Measurements from ENCODE around the gene KLRK1. TPM values are rescaled to one million over a fixed set of nuclear protein-coding genes. Genes with fewer than 3 reads are reported as not detected.
"Not testable (repeated sequence)": the region's sequence is repeated elsewhere in the genome, so short reads cannot be mapped to it uniquely, and the experiment has no call there.

Gene KLRK1
- total and polyA plus RNA-seq, 4 donors = 0.98 to 4.0 (median 1.4) TPM

GRCh38 chr12:10425938-10426337 is 36.1 kb upstream of the KLRK1 start:
- not testable (repeated sequence) for H3K4me3 ChIP-seq (ENCODE audit: low read depth in 1 of 3, low read length in 3 of 3); H3K9me3 ChIP-seq (ENCODE audit: control insufficient read depth in 4 of 4, low read length in 3 of 4); DNase-seq (ENCODE audit: low spot score); H3K4me1 ChIP-seq (ENCODE audit: control insufficient read depth in 4 of 4, insufficient read depth in 4 of 4, low read length in 3 of 4); H3K27me3 ChIP-seq (ENCODE audit: control insufficient read depth in 4 of 4, insufficient read depth in 4 of 4, low read length in 3 of 4); H3K9ac ChIP-seq (ENCODE audit: low read depth in 1 of 2, low read length in 2 of 2); H3K36me3 ChIP-seq (ENCODE audit: control insufficient read depth in 4 of 4, insufficient read depth in 3 of 4, low read depth in 1 of 4, low read length in 3 of 4); H3K27ac ChIP-seq (ENCODE audit: low read depth in 1 of 2, low read length in 2 of 2)
- 88% methylated on average over 8 of the region's 8 CpGs for WGBS

GRCh38 chr12:10424260-10424899 is 34.5 kb upstream of the KLRK1 start:
- H3K4me1 ChIP-seq (ENCODE audit: control insufficient read depth in 4 of 4, insufficient read depth in 4 of 4, low read length in 3 of 4); H3K4me3 ChIP-seq (ENCODE audit: low read depth in 1 of 3, low read length in 3 of 3); H3K27me3 ChIP-seq (ENCODE audit: control insufficient read depth in 4 of 4, insufficient read depth in 4 of 4, low read length in 3 of 4); DNase-seq (ENCODE audit: low spot score); H3K9me3 ChIP-seq (ENCODE audit: control insufficient read depth in 4 of 4, low read length in 3 of 4); H3K9ac ChIP-seq (ENCODE audit: low read depth in 1 of 2, low read length in 2 of 2); H3K27ac ChIP-seq (ENCODE audit: low read depth in 1 of 2, low read length in 2 of 2); H3K36me3 ChIP-seq (ENCODE audit: control insufficient read depth in 4 of 4, insufficient read depth in 3 of 4, low read depth in 1 of 4, low read length in 3 of 4): not testable (repeated sequence)
- WGBS = 82% methylated on average over 1 of the region's 1 CpG

- H3K9ac ChIP-seq (ENCODE audit: low read depth in 1 of 2, low read length in 2 of 2); H3K27me3 ChIP-seq (ENCODE audit: control insufficient read depth in 4 of 4, insufficient read depth in 4 of 4, low read length in 3 of 4); H3K27ac ChIP-seq (ENCODE audit: low read depth in 1 of 2, low read length in 2 of 2); H3K9me3 ChIP-seq (ENCODE audit: control insufficient read depth in 4 of 4, low read length in 3 of 4); H3K4me1 ChIP-seq (ENCODE audit: control insufficient read depth in 4 of 4, insufficient read depth in 4 of 4, low read length in 3 of 4); DNase-seq (ENCODE audit: low spot score); H3K36me3 ChIP-seq (ENCODE audit: control insufficient read depth in 4 of 4, insufficient read depth in 3 of 4, low read depth in 1 of 4, low read length in 3 of 4); H3K4me3 ChIP-seq (ENCODE audit: low read depth in 1 of 3, low read length in 3 of 3): not testable (repeated sequence)
- WGBS = 35% methylated on average over 2 of the region's 3 CpGs
Measured at GRCh38 chr12:10422159-10422558, 32.3 kb upstream of the KLRK1 start.

GRCh38 chr12:10420334-10420733 is 30.5 kb upstream of the KLRK1 start, which contains the start of gene KLRC3:
Gene KLRC3 (minus strand): TSS chr12:10420595. CDS start chr12:10420550, 45 bp downstream.
- WGBS = 71% methylated on average over 1 of the region's 1 CpG
- H3K4me1 ChIP-seq (ENCODE audit: control insufficient read depth in 4 of 4, insufficient read depth in 4 of 4, low read length in 3 of 4); H3K4me3 ChIP-seq (ENCODE audit: low read depth in 1 of 3, low read length in 3 of 3); H3K9me3 ChIP-seq (ENCODE audit: control insufficient read depth in 4 of 4, low read length in 3 of 4); H3K36me3 ChIP-seq (ENCODE audit: control insufficient read depth in 4 of 4, insufficient read depth in 3 of 4, low read depth in 1 of 4, low read length in 3 of 4); H3K27me3 ChIP-seq (ENCODE audit: control insufficient read depth in 4 of 4, insufficient read depth in 4 of 4, low read length in 3 of 4); H3K9ac ChIP-seq (ENCODE audit: low read depth in 1 of 2, low read length in 2 of 2); H3K27ac ChIP-seq (ENCODE audit: low read depth in 1 of 2, low read length in 2 of 2); DNase-seq (ENCODE audit: low spot score): not testable (repeated sequence)

- TF ChIP-seq ZBTB33 (IDR thresholded peaks at IDR 0.05) (no peak), HNF4G (IDR thresholded peaks at IDR 0.05) (no peak), ATF3 (IDR thresholded peaks at IDR 0.05) (no peak), REST (IDR thresholded peaks at IDR 0.05) (no peak)
- no peaks in the 10 kb centered on the region for H3K4me1 ChIP-seq (ENCODE audit: control insufficient read depth in 4 of 4, insufficient read depth in 4 of 4, low read length in 3 of 4)
- no peak within 1 kb of the TSS for H3K4me3 ChIP-seq (ENCODE audit: low read depth in 1 of 3, low read length in 3 of 3)
- no peak within 1 kb of the TSS for H3K27ac ChIP-seq (ENCODE audit: low read depth in 1 of 2, low read length in 2 of 2)
- H3K27me3 ChIP-seq (ENCODE audit: control insufficient read depth in 4 of 4, insufficient read depth in 4 of 4, low read length in 3 of 4) = peaks cover 0 to 3% (median 0%) of the 10 kb centered on the region in 4 donors
- 1% methylated on average over 1 of the region's 1 CpG for WGBS
- peaks cover 0 to 2% (median 0%) of the 10 kb centered on the region in 4 donors for H3K9me3 ChIP-seq (ENCODE audit: control insufficient read depth in 4 of 4, low read length in 3 of 4)
- H3K36me3 ChIP-seq (ENCODE audit: control insufficient read depth in 4 of 4, insufficient read depth in 3 of 4, low read depth in 1 of 4, low read length in 3 of 4) = no peaks in the 10 kb centered on the region
- no peak for DNase-seq (ENCODE audit: low spot score)
- H3K9ac ChIP-seq (ENCODE audit: low read depth in 1 of 2, low read length in 2 of 2) = no peak within 1 kb of the TSS
Measured at GRCh38 chr12:10409392-10409791, 19.6 kb upstream of the KLRK1 start, which contains the start of gene KLRC4. Gene KLRC4 (minus strand): TSS chr12:10409757. CDS start chr12:10409575, 182 bp downstream.
